Measurements from ENCODE around the gene ADAMTS20.
"Not testable (repeated sequence)": the region's sequence is repeated elsewhere in the genome, so short reads cannot be mapped to it uniquely, and the experiment has no call there.

The ADAMTS20 gene

DNA sequence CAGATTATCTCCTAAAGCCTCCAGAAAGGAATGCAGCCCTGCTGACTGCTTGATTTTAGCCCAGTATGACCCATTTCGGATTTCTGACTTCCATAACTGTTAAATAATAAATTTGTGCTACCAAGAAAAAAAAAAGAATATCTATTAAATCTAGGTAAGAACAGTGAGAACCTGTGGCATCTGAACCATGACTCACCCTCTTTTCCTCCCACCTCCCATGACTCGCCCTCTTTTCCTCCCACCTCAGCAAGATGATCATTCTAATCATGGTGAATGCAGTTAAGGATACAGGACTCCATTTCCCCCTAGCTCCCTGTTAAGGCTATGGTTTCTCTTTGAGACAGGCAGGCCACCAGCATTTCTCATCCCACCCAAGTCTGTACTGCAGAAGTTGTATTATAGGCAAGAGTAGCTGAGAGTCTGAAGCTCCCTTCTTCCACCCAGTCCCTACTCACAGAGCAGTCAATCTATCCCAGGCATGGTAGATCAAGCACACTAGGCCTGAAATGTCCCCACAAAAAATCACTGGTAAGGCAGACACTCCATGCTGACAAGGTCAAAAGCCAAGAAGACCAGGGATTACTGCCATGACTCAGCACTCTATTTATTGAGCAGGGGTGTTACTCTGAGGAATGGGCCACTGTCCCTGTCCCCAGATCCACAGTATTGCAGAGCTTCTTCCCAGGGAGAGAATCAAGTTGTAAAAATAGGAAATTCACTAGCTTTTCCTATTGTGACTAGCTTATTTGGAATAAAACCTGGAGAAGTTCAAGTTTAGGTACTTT, 188.9 kb downstream of the ADAMTS20 start:
- DNase-seq (no peak), ATAC-seq (no peak)

DNA sequence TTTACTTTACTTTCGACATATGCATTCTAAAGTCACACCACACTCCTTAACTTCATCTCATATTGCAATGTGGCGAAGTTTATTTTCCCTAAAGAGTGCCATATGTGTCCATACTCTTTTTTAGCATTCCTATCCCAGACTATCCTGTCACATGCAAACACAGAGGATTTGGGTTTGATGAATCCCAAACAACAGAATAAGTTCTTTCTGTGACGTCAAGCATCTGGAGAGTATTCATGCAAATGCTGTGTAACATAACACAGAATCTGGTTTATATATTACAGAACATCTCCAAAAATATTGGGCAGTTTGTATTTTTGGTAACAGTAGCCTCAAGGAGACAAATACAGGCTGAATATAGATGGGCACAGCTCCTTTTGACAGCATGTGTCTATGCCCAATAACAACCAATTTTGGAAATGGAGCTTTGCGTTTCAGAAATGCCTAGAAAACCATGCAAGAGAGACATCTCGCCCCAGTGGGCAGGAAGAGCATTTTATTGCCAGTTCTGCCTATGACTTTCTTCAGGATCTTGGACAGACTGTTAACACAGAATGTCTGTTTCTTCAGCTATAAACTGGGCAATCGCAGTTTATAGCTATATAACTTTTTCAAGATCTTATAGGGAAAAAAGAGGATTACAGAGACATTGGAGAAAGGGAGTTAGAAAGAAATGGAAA, 190.8 kb downstream of the ADAMTS20 start:
- ATAC-seq: no peak

DNA sequence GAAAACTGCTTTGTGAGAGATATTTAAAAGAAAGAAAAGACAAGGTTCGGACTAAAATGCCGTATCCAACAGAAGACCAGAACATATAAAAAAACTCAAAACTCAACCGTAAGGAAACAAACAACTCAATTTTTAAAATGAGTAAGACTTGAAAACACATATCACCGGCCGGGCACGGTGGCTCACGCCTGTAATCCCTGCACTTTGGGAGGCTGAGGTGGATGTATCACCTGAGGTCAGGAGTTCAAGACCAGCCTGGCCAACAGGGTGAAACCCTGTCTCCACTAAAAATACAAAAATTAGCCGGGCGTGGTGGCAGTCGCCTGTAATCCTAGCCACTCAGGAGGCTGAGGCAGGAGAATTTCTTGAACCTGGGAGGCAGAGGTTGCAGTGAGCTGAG, 192.0 kb downstream of the ADAMTS20 start:
- ATAC-seq, DNase-seq: not testable (repeated sequence)

More for the DNA sequence above, 190.8 kb downstream of the ADAMTS20 start:
- no peak for DNase-seq

DNA sequence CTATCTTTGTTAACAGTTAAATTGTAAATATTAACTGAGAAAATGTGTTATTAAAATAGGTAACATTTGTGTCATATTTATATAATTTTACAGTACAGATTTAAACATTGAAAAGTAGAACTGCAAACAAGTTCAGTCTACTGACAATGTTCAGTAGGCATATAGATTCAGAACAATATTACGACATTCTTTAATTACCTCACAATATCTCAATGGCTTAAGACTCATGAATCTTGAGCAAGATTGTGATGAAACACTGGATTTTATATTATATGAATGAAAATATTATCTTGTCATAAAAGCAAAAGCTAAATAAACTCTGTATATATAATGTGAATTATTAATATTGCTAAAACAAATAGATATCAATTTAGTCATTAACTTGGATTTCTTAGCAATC, 194.9 kb downstream of the ADAMTS20 start:
- ATAC-seq (no peak), DNase-seq (no peak)

DNA sequence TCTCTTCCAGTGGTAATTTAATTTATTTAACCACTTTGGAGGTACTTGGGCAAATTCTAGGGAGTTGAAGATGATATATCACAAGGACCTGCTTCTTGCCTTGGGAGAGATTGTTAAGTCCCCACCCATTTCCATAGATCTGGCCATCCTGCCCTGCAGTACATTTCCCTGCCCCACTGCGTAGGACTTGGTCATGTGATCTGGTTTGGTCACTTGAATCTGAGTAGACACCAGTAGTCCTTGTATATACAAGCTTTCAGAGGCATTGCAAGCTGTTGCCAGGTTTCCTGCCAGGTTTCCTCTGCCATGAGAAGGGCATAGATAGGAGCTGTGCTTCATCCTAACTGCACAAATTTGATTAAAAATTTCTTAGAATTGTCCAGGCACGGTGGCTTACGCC, 200.0 kb downstream of the ADAMTS20 start:
- DNase-seq (no peak), ATAC-seq (no peak)

DNA sequence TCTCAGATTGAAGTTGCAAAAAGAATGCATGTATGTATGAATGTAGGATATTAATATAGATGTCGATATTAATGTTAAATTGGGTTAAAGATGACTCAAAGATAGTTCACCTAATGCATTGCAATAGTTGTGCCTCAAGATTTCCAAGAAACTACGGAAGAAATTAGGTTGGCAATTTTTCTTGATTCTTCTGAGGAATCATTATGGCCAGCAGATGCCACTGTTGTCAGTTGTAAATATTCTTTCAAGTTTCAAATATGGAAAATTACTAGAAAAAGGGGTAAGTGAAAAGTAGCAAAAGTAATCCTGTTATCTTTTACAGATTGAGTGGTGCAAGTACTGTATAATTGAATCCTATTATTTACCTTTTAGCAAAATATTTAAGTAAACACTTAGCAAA, 202.1 kb downstream of the ADAMTS20 start:
- ATAC-seq (no peak), DNase-seq (no peak)

DNA sequence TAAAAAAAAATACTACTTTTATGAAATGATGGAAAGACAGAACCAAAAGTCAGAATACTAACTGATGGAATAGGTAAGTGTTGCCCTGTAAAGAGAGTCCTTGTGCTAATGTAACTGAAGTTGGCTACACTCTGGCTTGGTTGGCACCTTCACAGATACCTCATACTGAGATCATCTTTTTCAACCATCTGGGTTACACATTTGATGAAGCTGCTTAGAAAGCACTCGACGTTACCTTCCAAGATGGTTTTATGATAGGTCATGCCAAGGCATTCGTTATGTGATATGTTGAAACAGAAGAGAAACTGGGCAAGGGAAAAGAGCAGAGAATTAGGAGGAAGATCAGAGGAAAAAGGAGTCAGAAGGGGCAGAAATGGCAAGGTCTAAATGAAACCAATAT, 203.8 kb downstream of the ADAMTS20 start:
- ATAC-seq (no peak), DNase-seq (no peak)

DNA sequence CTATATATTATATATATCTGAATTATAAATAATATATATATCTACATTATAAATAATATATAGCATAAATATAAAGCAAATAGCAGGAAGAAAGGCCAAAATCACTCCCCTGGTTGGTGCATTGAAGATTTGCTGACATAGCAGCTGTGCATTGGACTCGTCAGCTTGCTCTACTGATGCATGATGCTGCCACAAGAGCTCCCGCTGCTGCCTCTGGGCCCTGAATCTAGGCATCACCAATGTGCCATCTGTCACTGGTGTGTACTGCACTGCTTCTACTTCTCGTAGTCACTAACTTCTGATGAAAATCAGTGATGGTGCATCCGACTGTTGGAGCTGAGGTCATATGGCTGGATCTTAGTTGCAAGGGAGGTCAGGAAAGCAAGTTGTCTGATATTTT, 205.0 kb downstream of the ADAMTS20 start:
- DNase-seq: no peak
- ATAC-seq: no peak

DNA sequence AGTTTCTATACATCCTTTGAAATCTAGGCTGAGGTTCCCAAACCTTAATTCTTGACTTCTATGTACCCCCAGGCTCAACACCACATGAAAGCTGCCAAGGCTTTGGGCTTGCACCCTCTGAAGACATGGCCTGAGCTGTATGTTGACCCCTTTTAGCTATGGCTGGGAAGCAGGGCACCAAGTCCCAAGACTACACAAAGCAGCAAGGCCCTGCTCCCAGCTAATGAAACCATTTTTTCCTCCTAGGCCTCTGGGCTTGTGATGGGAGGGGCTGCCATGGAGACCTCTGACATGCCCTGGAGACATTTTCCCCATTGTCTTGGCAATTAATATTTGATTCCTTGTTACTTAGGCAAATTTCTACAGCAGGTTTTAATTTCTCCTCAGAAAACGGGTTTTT, 207.0 kb downstream of the ADAMTS20 start:
- ATAC-seq (no peak), DNase-seq (no peak)

DNA sequence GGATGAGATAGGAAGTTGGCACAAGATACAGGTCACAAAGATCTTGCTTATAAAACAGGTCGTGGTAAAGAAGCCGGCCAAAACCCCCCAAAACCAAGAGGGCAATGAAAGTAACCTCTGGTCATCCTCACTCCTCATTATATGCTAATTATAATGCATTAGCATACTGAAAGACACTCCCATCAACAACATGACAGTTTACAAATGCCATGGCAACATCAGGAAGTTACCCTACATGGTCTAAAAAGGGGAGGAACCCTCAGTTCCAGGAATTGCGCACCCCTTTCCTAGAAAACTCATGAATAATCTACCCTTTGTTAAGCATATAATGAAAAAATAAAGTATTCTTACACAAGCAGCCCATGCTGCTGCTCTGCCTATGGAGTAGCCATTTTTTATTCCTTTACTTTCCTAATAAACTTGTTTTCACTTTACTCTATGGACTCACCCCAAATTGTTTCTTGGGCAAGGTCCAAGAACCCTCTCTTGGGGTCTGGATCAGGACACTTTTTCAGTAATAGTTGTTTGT, 210.2 kb downstream of the ADAMTS20 start:
- DNase-seq, ATAC-seq: not testable (repeated sequence)

DNA sequence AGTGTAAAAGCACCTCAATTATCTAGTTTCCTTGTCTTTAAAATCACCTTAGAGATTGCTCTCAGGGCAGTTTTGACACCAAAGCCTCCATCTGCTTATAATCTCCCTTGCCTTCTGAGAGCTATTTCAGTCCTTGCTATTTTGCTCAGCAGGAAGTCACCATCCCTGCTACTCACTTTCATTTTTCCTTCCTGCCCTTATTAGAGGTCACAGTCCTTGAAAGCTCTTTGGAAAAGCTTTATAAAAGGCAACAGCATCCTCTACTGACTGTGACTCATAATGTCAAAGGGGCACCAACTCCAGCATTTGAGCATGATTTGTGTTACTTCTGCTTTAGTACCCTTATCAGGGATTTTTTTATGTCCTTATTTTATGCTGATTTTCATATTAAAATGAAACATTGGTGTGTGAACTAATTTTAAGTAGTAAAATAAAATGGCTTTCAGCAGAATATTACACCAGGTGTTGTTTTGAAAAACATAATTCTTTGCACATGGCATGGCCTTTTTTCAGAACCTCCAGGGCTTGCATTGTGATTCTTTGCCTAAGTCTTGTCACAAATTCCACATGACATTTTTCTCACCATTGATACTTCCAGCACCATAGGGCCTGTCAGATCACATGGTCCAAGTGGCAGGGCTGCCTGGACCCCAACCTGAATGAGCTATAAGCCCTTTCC, 213.0 kb downstream of the ADAMTS20 start:
- DNase-seq (no peak), ATAC-seq (no peak)

DNA sequence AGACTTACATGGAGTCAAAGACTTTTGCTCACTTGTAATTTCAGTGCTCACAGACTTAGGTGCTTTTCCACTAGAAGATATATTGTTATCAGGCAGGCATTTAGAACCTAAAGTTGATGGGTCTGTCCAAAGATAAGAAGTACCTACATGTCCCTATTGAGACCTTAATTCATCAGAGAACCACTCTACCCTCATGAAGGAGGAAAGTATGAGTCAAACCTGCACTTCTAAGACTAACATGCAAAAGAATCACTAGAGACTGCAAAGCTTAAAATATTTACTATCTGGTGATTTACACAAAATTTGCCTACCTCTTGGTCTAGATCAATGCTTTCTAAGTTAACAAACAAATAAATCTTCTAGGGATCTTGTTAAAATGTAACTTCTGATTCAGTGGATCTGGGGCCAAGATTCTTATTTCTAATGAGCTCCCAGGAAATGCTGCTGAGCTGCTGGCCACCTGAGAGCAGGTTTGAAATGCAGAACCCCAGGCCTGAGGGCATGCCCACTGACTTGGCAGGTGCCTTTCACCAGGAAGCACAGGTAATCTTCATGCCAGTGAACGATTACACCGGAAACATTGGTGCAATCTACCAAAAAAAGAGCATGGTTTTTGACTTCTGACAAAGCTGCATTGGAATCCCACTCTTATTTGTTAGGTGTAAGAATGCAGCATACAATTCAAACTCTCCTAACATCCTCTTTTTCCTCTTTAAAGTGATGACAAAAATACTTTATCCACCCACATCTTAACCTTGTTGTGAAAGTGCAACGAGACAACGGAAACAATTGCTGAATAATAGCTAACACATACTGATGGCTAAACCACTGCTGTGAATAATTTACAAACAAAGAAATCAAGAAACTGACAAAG, 214.2 kb downstream of the ADAMTS20 start:
- ATAC-seq (no peak), DNase-seq (no peak)

DNA sequence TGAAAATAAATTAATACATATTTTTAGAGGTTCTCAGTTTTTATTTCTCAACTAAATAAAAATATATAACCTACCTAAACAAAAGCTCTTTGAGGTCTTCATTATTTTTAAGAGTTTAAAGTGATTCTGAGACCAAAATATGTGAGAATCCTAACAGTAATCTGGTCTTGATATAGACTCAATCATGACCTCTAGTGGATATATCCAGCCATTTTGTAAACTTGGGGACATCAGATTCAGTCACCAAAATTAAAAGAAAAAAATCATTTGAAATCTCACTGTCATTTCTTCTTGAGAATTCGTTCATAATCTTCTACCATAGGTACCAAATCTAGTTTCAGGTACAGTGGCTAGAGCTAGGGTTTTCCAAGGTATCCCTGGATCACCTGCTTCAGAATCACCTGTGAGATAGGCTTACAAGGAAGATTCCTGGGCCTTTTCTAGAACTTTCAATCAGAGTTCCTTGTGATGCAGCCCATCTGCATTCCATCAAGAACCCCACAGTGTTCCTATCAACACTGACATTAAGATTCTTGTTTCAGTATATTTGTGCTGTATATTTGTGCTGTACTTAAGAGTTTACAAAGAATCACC, 214.9 kb downstream of the ADAMTS20 start:
- ATAC-seq: no peak
- DNase-seq: no peak

DNA sequence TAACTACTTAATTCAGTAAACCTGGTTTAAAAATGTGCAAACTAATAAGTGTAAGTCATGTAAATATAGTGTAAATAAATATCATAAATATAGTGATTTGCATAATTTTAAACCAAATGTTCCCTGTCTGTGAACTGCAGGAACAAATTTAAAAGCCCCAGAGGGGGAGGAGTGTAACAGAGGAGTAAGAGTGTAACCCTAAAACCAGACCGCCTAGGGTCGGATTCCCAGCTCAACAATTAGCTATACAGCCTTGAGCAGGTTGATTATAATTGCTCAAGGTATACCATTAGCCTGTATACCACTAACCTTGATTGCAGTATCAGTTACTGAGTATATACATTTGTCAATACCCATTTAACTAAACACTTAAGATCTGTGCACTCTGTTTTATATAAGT, 218.4 kb downstream of the ADAMTS20 start:
- no peak for ATAC-seq

DNA sequence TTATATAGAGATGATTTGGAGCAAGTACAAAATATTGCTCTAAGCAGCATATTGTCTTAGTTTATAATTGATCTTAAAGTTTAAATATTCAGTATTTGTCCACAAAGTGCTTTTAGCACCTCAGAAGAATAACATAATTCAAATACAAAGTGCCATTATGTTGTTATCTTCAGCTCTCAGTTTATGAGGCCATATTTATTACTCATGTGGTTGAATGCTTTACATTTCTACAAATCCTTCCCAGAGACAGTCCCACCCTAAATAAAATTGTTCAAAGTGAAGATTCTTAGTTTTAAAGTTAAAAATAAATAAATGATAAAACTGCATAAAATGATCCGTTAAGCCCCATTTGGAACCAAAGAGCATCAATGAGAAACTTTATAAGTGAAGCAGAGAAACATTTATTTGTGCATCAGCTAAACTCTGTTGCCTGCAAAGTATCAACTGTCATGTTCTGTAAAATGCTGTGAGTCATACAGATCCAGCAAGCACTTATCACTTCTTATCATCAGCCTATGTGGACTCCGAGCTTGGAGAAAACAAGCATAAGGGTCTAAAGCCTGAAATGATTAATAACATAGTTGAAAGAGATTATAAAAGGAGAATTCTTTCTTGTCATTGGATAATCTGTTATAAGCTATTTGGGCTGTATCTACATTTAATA, 218.9 kb downstream of the ADAMTS20 start:
- DNase-seq: no peak
- ATAC-seq: no peak

More for the DNA sequence above, 218.4 kb downstream of the ADAMTS20 start:
- no peak for DNase-seq

DNA sequence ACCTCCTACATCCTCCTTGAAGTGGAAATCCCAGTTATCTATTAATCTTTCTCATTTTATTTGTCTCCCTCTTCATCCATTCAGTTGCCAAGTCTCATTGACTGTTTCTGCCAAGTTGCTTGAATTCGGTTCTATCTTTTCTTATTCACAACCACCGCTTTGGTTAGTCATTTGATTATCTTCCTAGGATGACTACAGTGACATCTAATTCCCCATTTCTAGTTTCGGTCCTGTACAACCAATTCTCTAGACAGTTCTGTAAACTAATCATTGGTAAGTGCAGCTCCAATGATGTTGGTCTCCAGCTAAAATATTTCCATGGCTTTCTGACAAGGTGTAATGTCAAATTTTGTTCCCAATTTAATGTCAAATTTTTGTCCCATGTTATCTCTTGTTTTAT, 220.1 kb downstream of the ADAMTS20 start:
- no peak for ATAC-seq
- DNase-seq: no peak

DNA sequence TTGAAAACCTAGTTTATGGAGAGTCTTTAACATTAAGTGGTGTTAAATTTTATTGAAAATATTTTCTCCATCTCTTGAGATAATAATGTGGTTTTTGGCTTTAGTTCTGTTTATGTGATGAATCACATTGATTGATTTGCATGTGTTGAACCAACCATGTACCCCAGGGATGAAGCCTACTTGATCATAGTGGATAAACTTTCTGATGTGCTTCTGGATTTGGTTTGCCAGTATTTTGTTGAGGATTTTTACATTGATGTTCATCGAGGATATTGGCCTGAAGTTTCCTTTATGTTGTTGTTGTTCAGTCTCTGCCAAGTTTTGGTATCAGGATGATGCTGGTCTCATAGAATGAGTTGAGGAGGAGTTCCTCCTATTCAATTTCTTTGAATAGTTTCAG, 222.6 kb downstream of the ADAMTS20 start:
- no peak for DNase-seq
- no peak for ATAC-seq

DNA sequence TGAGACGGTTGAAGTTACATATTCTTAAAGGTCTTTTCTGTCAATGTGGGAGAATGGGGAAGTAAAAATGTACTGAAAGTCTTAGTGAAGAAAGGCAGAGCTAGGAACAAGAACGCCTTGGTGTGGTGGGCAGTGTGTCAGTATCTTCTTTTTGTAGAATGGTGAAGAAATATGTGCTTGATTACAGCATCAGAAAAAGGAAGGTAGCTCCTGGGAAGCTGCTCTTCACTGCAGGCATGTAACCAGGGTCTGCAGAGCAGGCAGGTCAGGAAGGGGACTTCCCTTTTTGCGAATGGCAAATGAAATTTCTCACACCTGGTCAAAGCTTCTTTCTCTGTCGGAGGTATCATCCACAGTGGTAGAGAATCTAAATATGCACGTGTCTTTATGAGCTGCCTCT, 226.2 kb downstream of the ADAMTS20 start:
- DNase-seq (no peak), ATAC-seq (no peak)

DNA sequence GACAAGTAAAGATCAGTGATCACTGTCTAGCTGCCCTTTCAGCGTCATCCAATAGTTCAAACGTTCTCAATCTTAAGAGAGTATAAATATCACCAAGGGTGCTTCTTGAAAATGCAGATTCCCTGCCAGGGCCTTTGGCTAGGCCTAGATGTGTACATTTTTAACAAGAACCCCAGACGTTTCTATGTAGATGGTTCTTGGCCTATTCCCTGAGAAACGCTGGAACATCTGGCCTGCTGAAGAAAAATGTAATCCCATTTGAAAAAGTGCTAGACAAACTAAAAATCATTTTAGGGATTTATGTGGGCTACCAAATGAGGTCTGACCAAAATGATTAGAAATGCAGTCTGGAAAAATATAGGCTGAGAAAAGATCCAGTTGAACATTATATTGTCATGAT, 231.7 kb downstream of the ADAMTS20 start:
- ATAC-seq: no peak
- DNase-seq: no peak

DNA sequence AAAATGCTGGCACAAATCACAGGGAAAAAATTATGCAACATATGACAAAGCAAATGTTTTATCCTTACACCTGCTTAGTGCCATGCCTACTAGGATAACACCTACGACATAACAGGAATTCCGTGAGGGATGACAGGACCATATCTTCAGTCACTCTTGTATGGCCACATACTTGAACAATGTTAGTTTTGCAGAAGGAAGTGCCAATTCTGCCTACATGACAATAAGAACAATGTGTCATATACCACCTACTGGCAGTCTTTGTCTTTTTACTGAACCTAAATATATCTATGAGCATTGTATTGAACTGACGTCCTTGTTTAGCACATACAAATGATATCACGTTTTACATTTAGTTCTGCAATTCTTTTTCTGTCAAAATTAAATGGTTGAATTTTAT, 234.0 kb downstream of the ADAMTS20 start:
- DNase-seq (no peak), ATAC-seq (no peak)

DNA sequence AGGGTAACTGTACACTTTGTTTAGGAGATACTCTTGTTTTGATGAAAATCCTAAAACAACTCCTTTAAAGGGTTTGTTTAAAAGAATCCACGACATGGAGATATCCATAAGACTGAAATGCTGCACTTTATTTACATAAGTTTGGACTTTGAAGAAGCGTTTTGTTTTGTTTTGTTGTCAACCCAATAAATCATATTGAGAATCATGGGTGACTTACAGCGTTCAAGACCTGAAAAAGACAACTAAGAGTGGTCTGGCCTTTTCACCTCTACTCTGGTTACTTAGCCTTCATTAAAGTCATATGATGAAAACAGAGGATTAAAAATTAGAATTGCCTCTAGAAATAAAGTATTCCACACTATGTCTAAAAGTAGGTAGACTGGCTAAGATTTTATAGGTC, 234.8 kb downstream of the ADAMTS20 start:
- DNase-seq: no peak
- no peak for ATAC-seq
